H9 (cell line): ENCODE data around the gene SAA1. TPM values are rescaled to one million over a fixed set of nuclear protein-coding genes. Genes with fewer than 3 reads are reported as not detected.

Experiments used
- DNase-seq: peaks from one replicate; pipeline ENCODE4 v3.0.0-alpha.2; 2017
- H2AFZ ChIP-seq: one replicate; pipeline ENCODE4 v1.6.1; 2013; ENCODE audit warnings: mild to moderate bottlenecking, low read length, control low read depth, moderate library complexity
- H2AK5ac ChIP-seq: 2 replicates; pipeline ENCODE4 v1.6.1; 2013; ENCODE audit warnings: low read length, control low read depth, mixed read lengths; ENCODE audit not compliant: insufficient read length
- H2BK120ac ChIP-seq: one replicate; pipeline ENCODE4 v1.6.1; 2013; ENCODE audit warnings: low read depth, mild to moderate bottlenecking, low read length, control low read depth, inconsistent platforms; ENCODE audit not compliant: poor library complexity, severe bottlenecking
- H2BK12ac ChIP-seq: 2 replicates; pipeline ENCODE4 v1.6.1; 2013; ENCODE audit warnings: low read length, control low read depth, mixed read lengths, low read depth; ENCODE audit not compliant: insufficient read length
- H2BK15ac ChIP-seq: 2 replicates; pipeline ENCODE4 v1.6.1; 2013; ENCODE audit warnings: low read depth, low read length, control low read depth
- H2BK20ac ChIP-seq: one replicate; pipeline ENCODE4 v1.6.1; 2013; ENCODE audit warnings: low read depth, mild to moderate bottlenecking, low read length, control low read depth, inconsistent platforms; ENCODE audit not compliant: poor library complexity, severe bottlenecking
- H2BK5ac ChIP-seq: 2 replicates; pipeline ENCODE4 v1.6.1; 2013; ENCODE audit warnings: low read length, control low read depth, mixed read lengths; ENCODE audit not compliant: insufficient read length
- H3K14ac ChIP-seq: 2 replicates; pipeline ENCODE4 v1.6.1; 2013; ENCODE audit warnings: low read length, control low read depth; ENCODE audit not compliant: insufficient read depth
- H3K18ac ChIP-seq: 2 replicates; pipeline ENCODE4 v1.6.1; 2013; ENCODE audit warnings: low read depth, mild to moderate bottlenecking, mixed read lengths, low read length, control low read depth; ENCODE audit not compliant: insufficient read length
- H3K23ac ChIP-seq: 2 replicates; pipeline ENCODE4 v1.6.1; 2013; ENCODE audit warnings: low read length, control low read depth, mixed read lengths, low read depth; ENCODE audit not compliant: insufficient read length
- H3K23me2 ChIP-seq: 2 replicates; pipeline ENCODE4 v1.6.1; 2013; ENCODE audit warnings: low read depth, mild to moderate bottlenecking, mixed read lengths, low read length, control low read depth; ENCODE audit not compliant: insufficient read length, poor library complexity, severe bottlenecking
- H3K27ac ChIP-seq: 2 replicates; pipeline ENCODE4 v1.5.1; 2013; ENCODE audit warnings: low read length, control low read depth, mixed read lengths, low read depth; ENCODE audit not compliant: insufficient read length
- H3K27me3 ChIP-seq: 2 replicates; pipeline ENCODE4 v1.6.1; 2013; ENCODE audit warnings: low read length, control low read depth, inconsistent platforms; ENCODE audit not compliant: insufficient read depth
- H3K4ac ChIP-seq: 2 replicates; pipeline ENCODE4 v1.6.1; 2013; ENCODE audit warnings: low read depth, mild to moderate bottlenecking, control low read depth, inconsistent platforms, low read length, moderate library complexity
- H3K4me1 ChIP-seq: 2 replicates; pipeline ENCODE4 v1.6.1; 2013; ENCODE audit warnings: low read length, control low read depth, inconsistent platforms; ENCODE audit not compliant: insufficient read depth
- H3K4me2 ChIP-seq: 2 replicates; pipeline ENCODE4 v1.6.1; 2013; ENCODE audit warnings: low read length, control low read depth, mixed read lengths; ENCODE audit not compliant: insufficient read length, insufficient read depth
- H3K56ac ChIP-seq: 2 replicates; pipeline ENCODE4 v1.6.1; 2013; ENCODE audit warnings: low read depth, mild to moderate bottlenecking, mixed read lengths, low read length, control low read depth; ENCODE audit not compliant: insufficient read length
- H3K79me1 ChIP-seq: 2 replicates; pipeline ENCODE4 v1.6.1; 2013; ENCODE audit warnings: low read depth, mild to moderate bottlenecking, moderate library complexity, low read length, control low read depth, inconsistent platforms; ENCODE audit not compliant: insufficient read depth, poor library complexity, severe bottlenecking
- H3K79me2 ChIP-seq: 2 replicates; pipeline ENCODE4 v1.6.1; 2013; ENCODE audit warnings: low read length, control low read depth, inconsistent platforms; ENCODE audit not compliant: insufficient read depth
- H3K9ac ChIP-seq: 2 replicates; pipeline ENCODE4 v1.6.1; 2013; ENCODE audit warnings: low read length, control low read depth, mixed read lengths; ENCODE audit not compliant: insufficient read length; ENCODE audit errors: extremely low read depth
- H3K9me3 ChIP-seq: one replicate; pipeline ENCODE4 v1.6.1; 2013; ENCODE audit warnings: low read depth, low read length, inconsistent platforms; ENCODE audit not compliant: control insufficient read depth
- H3T11ph ChIP-seq: one replicate; pipeline ENCODE4 v1.6.1; 2013; ENCODE audit warnings: mild to moderate bottlenecking, low read length, control low read depth, inconsistent platforms
- H4K20me1 ChIP-seq: one replicate; pipeline ENCODE4 v1.6.1; 2013; ENCODE audit not compliant: control insufficient read depth, insufficient read length, insufficient read depth
- H4K5ac ChIP-seq: 2 replicates; pipeline ENCODE4 v1.6.1; 2013; ENCODE audit warnings: low read depth, mild to moderate bottlenecking, mixed read lengths, low read length, control low read depth; ENCODE audit not compliant: insufficient read length
- H4K8ac ChIP-seq: replicated peaks from 2 replicates; pipeline ENCODE4 v1.6.1; 2013; ENCODE audit warnings: low read length, control low read depth, mixed read lengths, low read depth; ENCODE audit not compliant: insufficient read length
- H4K91ac ChIP-seq: 2 replicates; pipeline ENCODE4 v1.6.1; 2013; ENCODE audit warnings: low read depth, mild to moderate bottlenecking, moderate library complexity, mixed read lengths, low read length, control low read depth; ENCODE audit not compliant: insufficient read length
- H3K27ac Mint-ChIP-seq, 3 experiments: 2 replicates in 2 of 3; 3 replicates in 1 of 3; pipeline ENCODE4 v1.8.0; 2020 to 2021; ENCODE audit warnings: mixed read lengths in 3 of 3, mild to moderate bottlenecking in 1 of 3, moderate library complexity in 1 of 3
- H3K27me3 Mint-ChIP-seq: 2 replicates; pipeline ENCODE4 v1.8.0; 2021; ENCODE audit warnings: low read depth, mild to moderate bottlenecking, moderate library complexity, mixed read lengths
- H3K36me3 Mint-ChIP-seq, 3 experiments: 2 replicates in 2 of 3; 3 replicates in 1 of 3; pipeline ENCODE4 v1.8.0; 2020 to 2021; ENCODE audit warnings: low read depth in 3 of 3, mixed read lengths in 3 of 3; ENCODE audit not compliant: insufficient read depth in 1 of 3
- H3K4me1 Mint-ChIP-seq, 2 experiments: 2 replicates each; pipeline ENCODE4 v1.8.0; 2020; ENCODE audit warnings: mixed read lengths in 2 of 2
- H3K4me3 Mint-ChIP-seq, 2 experiments: 2 replicates in 1 of 2; 3 replicates in 1 of 2; pipeline ENCODE4 v1.8.0; 2020 to 2021; ENCODE audit warnings: mild to moderate bottlenecking in 2 of 2, mixed read lengths in 2 of 2, moderate library complexity in 1 of 2
- H3K9me3 Mint-ChIP-seq, 2 experiments: 2 replicates in 1 of 2; 3 replicates in 1 of 2; pipeline ENCODE4 v1.8.0; 2020; ENCODE audit warnings: mild to moderate bottlenecking in 2 of 2, mixed read lengths in 2 of 2, moderate library complexity in 1 of 2
- WGBS: extraction: QIAGEN DNeasy Blood & Tissue Kit; methylation state at CpG from one replicate; pipeline ENCODE4 v1.1.7; 2013; ENCODE audit warnings: missing lambda C conversion rate, low lambda C conversion rate, mixed read lengths; ENCODE audit not compliant: insufficient read length; ENCODE audit errors: extremely low coverage; 5-methylcytosine and 5-hydroxymethylcytosine counted together
- total RNA-seq: library from RNA; stranded (reverse); gene quantifications from 2 replicates; pipeline ENCODE4 v1.2.1, GENCODE V29; 2021
- TF ChIP-seq, protein P1 (sequence below): fragments of 200-600 bp; sonication (generic); conservative IDR thresholded peaks from 3 replicates; pipeline ENCODE4 v1.8.0; 2021; ENCODE audit warnings: antibody characterized with exemption, mild to moderate bottlenecking

SAA1 gene
- total RNA-seq, 1 experiment from 2014 or later, result not detected

GRCh38 chr11:18295316-18295715, 29.3 kb downstream of the SAA1 start:
- Mint-ChIP-seq H3K4me3 (no peak overlapping the region), H3K27me3 (no peaks in the 10 kb centered on the region), H3K36me3 (peaks cover 41 to 88% (median 76%) of the 10 kb centered on the region in 3 experiments), H3K9me3 (no peaks in the 10 kb centered on the region), H3K27ac (no peak overlapping the region), H3K4me1 (no peaks in the 10 kb centered on the region)
- Histone ChIP-seq H2BK120ac (no peak overlapping the region), H3K14ac (no peak overlapping the region), H3K56ac (no peak overlapping the region), H3K9ac (no peak overlapping the region), H2BK20ac (no peak overlapping the region), H4K5ac (no peak overlapping the region), H3K4me2 (no peak overlapping the region), H3K23me2 (no peaks in the 10 kb centered on the region), H2AFZ (no peak overlapping the region), H2BK5ac (no peak overlapping the region), H3K79me2 (no peaks in the 10 kb centered on the region), H4K8ac (no peak overlapping the region), H2BK12ac (no peak overlapping the region), H3K4ac (no peak overlapping the region), H3K79me1 (no peaks in the 10 kb centered on the region), H4K91ac (no peak overlapping the region), H3T11ph (no peak overlapping the region), H3K9me3 (no peaks in the 10 kb centered on the region), H3K27me3 (no peaks in the 10 kb centered on the region), H2BK15ac (no peak overlapping the region), H3K4me1 (no peaks in the 10 kb centered on the region), H4K20me1 (no peaks in the 10 kb centered on the region), H2AK5ac (no peak overlapping the region), H3K23ac (no peak overlapping the region), H3K18ac (no peak overlapping the region), H3K27ac (no peak overlapping the region)
- DNase-seq, result no peak
- no CpG with 5 or more reads among the region's 2 CpGs for WGBS
- TF ChIP-seq, protein P1, sequence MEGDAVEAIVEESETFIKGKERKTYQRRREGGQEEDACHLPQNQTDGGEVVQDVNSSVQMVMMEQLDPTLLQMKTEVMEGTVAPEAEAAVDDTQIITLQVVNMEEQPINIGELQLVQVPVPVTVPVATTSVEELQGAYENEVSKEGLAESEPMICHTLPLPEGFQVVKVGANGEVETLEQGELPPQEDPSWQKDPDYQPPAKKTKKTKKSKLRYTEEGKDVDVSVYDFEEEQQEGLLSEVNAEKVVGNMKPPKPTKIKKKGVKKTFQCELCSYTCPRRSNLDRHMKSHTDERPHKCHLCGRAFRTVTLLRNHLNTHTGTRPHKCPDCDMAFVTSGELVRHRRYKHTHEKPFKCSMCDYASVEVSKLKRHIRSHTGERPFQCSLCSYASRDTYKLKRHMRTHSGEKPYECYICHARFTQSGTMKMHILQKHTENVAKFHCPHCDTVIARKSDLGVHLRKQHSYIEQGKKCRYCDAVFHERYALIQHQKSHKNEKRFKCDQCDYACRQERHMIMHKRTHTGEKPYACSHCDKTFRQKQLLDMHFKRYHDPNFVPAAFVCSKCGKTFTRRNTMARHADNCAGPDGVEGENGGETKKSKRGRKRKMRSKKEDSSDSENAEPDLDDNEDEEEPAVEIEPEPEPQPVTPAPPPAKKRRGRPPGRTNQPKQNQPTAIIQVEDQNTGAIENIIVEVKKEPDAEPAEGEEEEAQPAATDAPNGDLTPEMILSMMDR, result no peak
